Motor neuron (in vitro differentiated cells): ENCODE measurements around the gene GNB5. TPM values are rescaled to one million over a fixed set of nuclear protein-coding genes. Genes with fewer than 3 reads are reported as not detected.

Experiments used
- ATAC-seq, 8 experiments: fragments of 200-7000 bp; cut with Tn5 transposase; replicated peaks in 6 of 8; 2 replicates each; pipeline ENCODE4 v1.8.0; 2021; ENCODE audit warnings: mild to moderate bottlenecking in 8 of 8, moderate library complexity in 8 of 8
- H3K27ac ChIP-seq, 2 donors: fragments of 250-450 bp; sonication (Bioruptor Pico); 2 replicates each; pipeline ENCODE4 v1.9.0; 2021; ENCODE audit warnings: antibody characterized with exemption in 2 of 2, mild to moderate bottlenecking in 2 of 2, moderate library complexity in 1 of 2
- H3K4me1 ChIP-seq, 2 donors: fragments of 250-450 bp; sonication (Bioruptor Pico); replicated peaks in 1 of 2; 2 replicates each; pipeline ENCODE4 v1.6.1; 2021; ENCODE audit warnings: antibody characterized with exemption in 2 of 2, mild to moderate bottlenecking in 2 of 2, moderate library complexity in 1 of 2
- H3K4me3 ChIP-seq, 5 donors: fragments of 250-450 bp; sonication (Bioruptor Pico); 2 replicates each; pipeline ENCODE4 v1.9.0; 2021; ENCODE audit warnings: antibody characterized with exemption in 5 of 5, mild to moderate bottlenecking in 5 of 5, moderate library complexity in 4 of 5
- WGBS, 10 experiments: fragments of 450-650 bp; shearing (Covaris generic); methylation state at CpG; one replicate each; pipeline ENCODE4 v1.0.0; 2022; 5-methylcytosine and 5-hydroxymethylcytosine counted together
- in situ Hi-C, 9 experiments: fragments of 400-800 bp; cut with MboI; loops; one replicate each; pipeline ENCODE4 v1.15.0; 2021; ENCODE audit warnings: low sequenced_read_pairs in 9 of 9, low pct_unique_long_range_greater_than_20kb in 2 of 9; ENCODE audit not compliant: unreplicated experiment in 9 of 9
- total RNA-seq, 8 experiments: library from RNA; unstranded; fragments of 300-600 nt; gene quantifications; 2 replicates each; pipeline versions ENCODE4 v1.2.3 to v1.2.4, GENCODE V29; 2022

The GNB5 gene
- total RNA-seq, 8 experiments from 2014 or later, result 9.1 to 52.6 (median 27.5) TPM

DNA sequence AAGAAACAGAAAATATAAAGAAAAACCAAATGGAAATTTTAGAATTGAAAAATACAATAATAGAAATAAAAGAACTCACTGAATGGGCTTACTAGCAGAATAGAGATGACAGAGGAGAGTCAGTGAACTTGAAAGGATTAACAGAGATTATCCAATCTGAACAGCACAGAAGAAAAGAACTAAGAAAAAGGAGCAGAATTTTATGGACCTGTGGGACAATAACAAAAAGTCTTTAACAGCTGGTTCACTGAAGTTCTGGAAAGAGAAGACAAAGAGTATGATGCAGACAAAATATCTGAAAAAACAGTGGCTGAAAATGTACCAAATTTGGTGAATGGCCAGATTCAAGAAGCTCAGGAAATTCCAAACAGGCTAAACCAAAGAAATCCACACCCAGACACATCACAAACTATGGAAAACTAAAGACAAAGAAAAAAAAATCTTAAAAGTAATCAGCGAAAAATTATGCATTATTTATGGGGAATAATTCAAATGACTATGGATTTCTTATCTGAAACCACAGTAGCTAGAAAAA is 9.7 kb upstream of the GNB5 start:
- H3K27ac ChIP-seq, result no peak overlapping the region
- ATAC-seq, result no peak
- WGBS, 10 experiments, result 10 to 100% (median 60%) methylated on average over 1 of the region's 1 CpG
- H3K4me3 ChIP-seq, result no peak overlapping the region
- in situ Hi-C loops, result no loop called here
- no peaks in the 10 kb centered on the region for H3K4me1 ChIP-seq

DNA sequence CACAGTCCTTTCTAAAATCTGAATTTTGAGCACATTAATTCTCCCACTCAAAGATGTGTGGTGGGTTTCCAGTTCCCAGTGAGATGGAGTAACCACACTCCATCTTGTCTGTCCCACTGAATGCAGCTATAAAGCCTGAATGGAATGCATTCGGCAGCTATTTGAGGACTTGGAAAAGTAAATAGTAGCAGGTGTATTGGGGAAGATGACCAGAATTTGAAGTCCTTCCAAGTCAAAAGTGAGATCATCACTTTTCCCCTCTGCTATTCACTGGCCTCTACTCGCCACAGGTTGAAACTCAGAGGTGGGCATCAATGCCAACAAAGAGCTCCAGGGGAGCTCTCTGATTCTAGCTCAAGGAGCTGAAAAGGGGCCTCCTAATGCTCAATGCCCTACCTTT is 8.1 kb upstream of the GNB5 start:
- Histone ChIP-seq H3K4me3 (no peak overlapping the region), H3K27ac (no peak overlapping the region), H3K4me1 (no peaks in the 10 kb centered on the region)
- no peak for ATAC-seq
- WGBS, 10 experiments, result 50 to 100% (median 89%) methylated on average over 1 of the region's 2 CpGs; no CpG with 5 or more reads in 6 of the 10 experiments
- in situ Hi-C loops, result no loop called here

DNA sequence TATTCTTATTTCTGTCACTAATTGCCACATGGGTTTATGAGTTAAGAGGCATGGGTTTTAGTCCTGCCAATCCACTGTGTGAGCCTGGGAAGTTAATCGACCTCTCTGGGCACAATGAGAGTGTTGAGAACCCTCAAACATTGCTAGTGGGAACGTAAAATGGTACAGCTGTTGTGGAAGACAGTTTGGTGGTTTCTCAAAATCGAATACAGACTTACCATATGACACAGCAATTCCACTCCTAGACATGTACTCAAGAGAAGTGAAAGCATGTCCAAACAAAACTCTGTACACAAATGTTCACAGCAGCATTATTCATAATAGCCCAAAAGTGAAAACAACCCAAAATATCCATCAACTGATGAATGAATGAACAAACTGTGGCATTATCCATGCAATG is 5.7 kb upstream of the GNB5 start:
- Histone ChIP-seq H3K27ac (no peak overlapping the region), H3K4me3 (no peak overlapping the region), H3K4me1 (no peaks in the 10 kb centered on the region)
- ATAC-seq, result no peak
- in situ Hi-C loops, result no loop called here
- WGBS, 10 experiments, result 13 to 86% (median 63%) methylated on average over 1 to 3 of the region's 3 CpGs; no CpG with 5 or more reads in 2 of the 10 experiments

DNA sequence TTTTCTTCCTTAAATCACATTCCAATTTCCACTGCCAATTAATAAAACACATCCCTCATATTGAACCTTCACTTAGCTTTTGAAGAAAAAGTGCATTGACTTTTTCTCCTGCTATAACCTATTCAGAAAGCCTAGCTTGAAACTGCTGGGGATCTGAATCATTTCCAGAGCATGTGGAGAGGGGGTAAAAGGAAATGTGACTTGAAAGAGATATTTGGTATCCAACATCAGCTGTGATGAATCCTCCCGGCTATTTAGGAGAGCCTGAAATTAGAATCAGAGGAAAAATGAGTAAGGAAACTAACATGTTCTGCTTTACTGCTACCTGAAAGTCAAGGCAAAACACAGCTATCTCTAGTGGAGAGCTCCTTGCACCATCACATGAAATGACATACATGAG is 2.6 kb upstream of the GNB5 start:
- no peak overlapping the region for H3K4me3 ChIP-seq
- ATAC-seq, result no peak
- H3K27ac ChIP-seq, result no peak overlapping the region
- WGBS, 10 experiments, result 0 to 100% (median 18%) methylated on average over 1 of the region's 1 CpG; no CpG with 5 or more reads in 4 of the 10 experiments
- H3K4me1 ChIP-seq, result no peaks in the 10 kb centered on the region
- in situ Hi-C loops, result no loop called here

DNA sequence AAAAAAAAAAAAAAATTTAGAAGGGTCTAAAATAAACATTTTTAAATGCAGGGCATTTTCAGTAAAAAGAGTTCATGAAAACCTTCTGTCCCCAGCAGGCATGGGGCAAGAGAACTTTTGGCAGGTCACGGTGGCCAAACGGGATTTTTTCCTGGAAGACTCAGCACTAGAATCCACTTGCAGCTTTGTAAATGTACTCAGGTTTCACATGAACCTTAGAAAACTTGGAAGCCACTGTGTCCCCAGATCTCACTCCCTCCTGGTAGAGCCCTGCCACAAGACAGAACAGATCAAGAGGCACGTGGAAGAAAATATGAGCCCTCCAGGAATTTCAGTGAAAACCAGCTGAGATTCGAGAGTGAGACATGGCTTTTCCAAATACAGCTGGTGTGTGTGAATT is 2.1 kb upstream of the GNB5 start:
- no peaks in the 10 kb centered on the region for H3K4me1 ChIP-seq
- in situ Hi-C loops, result no loop called here
- no peak overlapping the region for H3K27ac ChIP-seq
- no peak for ATAC-seq
- 40 to 100% (median 88%) methylated on average over 1 to 4 of the region's 4 CpGs; no CpG with 5 or more reads in 4 of the 10 experiments for WGBS, 10 experiments
- no peak overlapping the region for H3K4me3 ChIP-seq

DNA sequence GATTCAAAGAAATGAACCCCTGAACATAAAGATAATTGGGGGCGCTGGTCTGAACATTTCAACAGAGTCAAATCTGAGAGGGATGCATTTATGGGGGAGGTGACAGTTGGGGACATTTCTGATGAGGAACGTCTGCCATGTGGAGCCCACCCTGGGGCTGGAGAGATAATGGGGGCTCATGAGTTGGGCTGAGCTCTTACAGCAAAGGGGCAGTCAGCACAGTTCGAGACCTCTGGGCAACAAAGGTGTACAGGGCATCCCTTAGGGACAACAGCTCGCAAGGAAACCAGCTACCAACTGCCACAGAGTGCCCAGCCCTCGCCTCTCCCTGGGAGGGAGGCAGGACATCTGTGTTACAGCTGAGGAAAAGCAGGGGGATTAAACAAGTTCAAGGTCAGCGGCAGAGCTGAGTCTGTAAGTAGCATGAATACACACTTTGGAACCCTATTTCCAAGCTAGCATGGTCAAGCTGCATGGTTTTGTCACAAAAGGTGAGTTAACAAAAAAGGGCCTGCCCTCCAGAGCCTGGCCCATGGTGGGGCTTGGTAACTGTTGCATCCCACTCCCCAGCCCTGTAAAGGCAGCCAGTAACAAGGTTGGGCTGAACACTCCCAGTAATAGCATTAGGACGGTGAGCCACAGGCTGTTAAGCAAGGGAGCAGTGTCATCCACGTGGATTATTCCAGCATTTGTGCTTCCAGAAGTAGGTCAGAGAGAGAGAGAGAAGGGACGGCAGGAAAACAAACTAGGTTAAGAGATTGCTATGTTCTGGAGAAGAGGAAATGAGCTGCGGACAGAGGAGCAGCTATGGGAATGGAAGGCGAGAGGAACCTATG is 4.3 kb downstream of the GNB5 start:
- in situ Hi-C loops, result no loop called here
- ATAC-seq, result peak in 1 of 8 experiments; percentile 31
- H3K4me3 ChIP-seq, result no peak overlapping the region
- WGBS, 10 experiments, result 32 to 100% (median 75%) methylated on average over 1 to 10 of the region's 11 CpGs
- H3K27ac ChIP-seq, result no peak overlapping the region
- H3K4me1 ChIP-seq, result no peaks in the 10 kb centered on the region

DNA sequence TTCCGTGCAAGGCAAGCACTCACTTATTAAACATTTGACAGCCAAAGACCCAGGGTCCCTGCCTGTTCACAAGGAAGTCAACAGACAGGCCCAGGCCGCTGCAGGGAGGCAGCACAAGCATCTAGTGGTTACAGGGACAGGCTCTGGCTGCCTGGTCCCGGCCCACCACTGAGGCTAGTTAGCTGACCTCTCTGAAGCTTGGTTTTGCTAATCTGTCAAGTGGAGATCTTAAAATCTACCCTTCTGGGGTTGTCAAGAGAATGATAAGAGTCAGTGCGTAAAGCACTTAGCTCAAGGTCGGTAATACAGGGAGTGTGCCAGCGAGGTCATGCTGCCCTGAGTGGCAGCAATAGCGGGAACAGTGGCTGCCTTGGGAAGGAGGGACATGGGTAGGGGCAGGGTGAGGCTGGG is 6.0 kb downstream of the GNB5 start:
- ATAC-seq, result peak in 1 of 8 experiments; percentile 20
- no peak overlapping the region for H3K27ac ChIP-seq
- WGBS, 10 experiments, result 20 to 100% (median 86%) methylated on average over 1 to 5 of the region's 7 CpGs; no CpG with 5 or more reads in 4 of the 10 experiments
- no peak overlapping the region for H3K4me3 ChIP-seq
- in situ Hi-C loops, result no loop called here
- no peaks in the 10 kb centered on the region for H3K4me1 ChIP-seq

DNA sequence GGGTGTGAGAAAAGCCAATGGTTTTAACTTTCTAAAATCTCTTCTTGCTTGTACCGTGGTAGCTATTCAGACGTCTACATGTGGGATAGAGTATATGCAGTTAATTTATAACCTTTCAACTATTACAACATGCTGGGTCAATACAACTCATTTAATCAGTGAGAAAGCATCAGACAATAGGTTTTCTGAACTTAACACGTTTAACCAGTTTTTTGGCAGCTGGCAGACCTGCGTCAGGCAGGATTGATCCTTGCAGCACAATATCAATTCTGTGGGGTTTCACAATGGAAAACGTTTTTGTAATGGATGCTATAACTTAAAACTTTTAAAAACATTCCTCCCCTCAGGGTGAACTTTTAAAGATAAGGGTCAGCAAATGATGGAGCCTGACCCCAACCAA is 6.5 kb downstream of the GNB5 start:
- H3K4me1 ChIP-seq, result no peaks in the 10 kb centered on the region
- no peak overlapping the region for H3K27ac ChIP-seq
- H3K4me3 ChIP-seq, result no peak overlapping the region
- in situ Hi-C loops, result no loop called here
- WGBS, 10 experiments, result 33 to 100% (median 66%) methylated on average over 1 to 4 of the region's 5 CpGs; no CpG with 5 or more reads in 3 of the 10 experiments
- ATAC-seq, result no peak

DNA sequence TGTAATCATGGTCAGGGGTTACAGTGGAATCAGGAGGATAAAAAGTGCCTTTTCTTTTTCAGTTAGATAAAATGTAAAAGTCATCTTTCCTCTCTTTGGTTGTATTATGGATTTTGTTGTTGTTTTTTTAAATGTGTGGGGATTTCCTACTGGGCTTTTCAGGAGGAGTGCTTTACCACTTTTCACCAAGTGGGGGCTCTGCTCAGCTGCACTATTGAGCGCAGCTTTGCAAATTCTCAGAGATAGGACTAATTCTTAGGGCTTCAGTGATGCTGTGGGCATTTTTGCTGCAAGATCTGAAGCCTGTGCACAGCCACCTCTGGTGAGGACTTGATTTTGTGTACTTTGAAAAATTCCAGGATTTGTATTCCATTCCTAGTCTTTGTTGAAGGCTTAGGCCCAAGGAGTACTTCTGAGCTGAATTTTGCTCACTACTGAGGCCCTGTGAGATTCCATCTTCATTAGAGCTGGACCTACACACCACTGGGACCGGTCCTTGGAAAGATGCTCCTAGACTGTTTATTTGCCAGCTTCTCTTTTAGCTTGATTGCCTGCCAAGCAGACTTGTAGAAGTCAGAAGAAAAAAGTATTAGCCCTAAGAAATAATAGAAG is 7.5 kb downstream of the GNB5 start:
- in situ Hi-C loops, result no loop called here
- peak in 1 of 8 experiments; percentile 3 for ATAC-seq
- 0 to 100% (median 29%) methylated on average over 1 to 2 of the region's 2 CpGs; no CpG with 5 or more reads in 2 of the 10 experiments for WGBS, 10 experiments
- H3K4me3 ChIP-seq, result no peak overlapping the region
- H3K4me1 ChIP-seq, result no peaks in the 10 kb centered on the region
- no peak overlapping the region for H3K27ac ChIP-seq

DNA sequence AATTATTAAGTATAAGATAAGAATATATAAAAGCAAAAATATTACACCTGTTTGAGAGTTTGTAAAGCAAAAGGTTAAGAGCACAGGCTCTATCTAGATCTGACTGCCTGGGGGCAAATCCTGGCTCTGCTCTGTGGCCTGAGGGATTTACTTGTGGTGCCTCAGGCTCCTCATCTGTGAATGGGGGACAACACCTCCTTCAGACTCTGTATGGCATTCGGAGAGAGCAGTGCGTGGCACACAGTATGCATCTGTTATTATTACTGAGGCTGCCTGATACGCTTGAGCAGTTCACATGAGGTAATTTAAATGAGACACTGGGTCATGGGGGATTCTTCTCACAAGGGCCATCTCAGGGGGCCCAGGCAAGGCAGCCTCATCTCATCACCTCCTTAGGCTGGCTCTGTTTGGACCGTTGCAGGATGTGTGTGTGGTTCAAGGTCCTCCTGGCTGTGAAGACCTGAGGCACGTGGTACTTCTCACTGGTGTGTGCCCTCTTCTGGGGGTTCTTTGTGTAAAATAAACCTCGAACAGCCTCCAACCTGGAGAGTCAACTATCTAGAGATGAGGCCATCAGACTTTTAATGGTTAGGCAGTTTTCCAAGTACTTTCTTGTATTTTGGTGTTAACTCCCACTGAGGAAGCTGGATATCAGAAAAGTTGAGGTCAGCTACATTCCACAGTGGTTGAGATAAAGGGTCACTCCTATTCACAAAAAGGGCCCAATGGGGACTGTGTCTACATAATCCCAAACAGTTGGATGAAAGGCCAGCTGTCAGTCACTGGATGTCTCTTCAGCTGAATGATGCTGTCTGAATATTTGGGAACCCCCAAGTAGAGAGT is 9.0 kb downstream of the GNB5 start:
- Histone ChIP-seq H3K27ac (no peak overlapping the region), H3K4me3 (no peak overlapping the region), H3K4me1 (peaks cover 0 to 4% of the 10 kb centered on the region in 2 donors)
- no peak for ATAC-seq
- in situ Hi-C loops, result no loop called here
- 64 to 100% (median 83%) methylated on average over 1 to 5 of the region's 6 CpGs; no CpG with 5 or more reads in 3 of the 10 experiments for WGBS, 10 experiments

DNA sequence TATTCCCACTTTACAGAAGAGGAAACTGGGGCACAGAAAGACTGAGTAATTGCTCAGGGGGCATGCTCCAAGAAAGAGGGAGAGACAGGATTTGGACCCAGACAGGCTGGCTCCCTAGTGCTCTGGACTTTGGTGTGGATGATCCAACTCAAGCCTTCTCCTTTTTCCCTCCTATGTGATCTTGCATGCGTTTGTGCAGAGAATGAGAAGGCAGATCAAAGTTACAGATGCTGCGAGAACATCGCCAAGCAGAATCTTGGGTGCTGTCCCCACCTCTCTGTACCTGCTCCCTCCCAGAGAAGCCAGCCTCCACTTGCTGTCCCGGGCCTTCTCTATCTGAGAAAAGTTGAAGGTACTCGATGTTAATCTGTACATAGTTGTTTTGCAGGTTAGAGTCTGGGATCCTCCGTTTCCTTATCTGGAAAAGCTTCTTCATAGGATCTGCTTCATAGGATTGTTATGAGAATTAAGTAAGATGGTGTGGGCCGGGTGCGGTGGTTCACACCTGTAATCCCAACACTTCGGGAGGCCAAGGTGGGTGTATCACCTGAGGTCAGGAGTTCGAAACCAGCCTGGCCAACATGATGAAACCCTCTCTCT is 10.2 kb downstream of the GNB5 start:
- ATAC-seq, result no peak
- H3K4me1 ChIP-seq, result peaks cover 0 to 4% of the 10 kb centered on the region in 2 donors
- H3K4me3 ChIP-seq, result peak overlapping the region in 4 of 5 donors; percentile 62 to 96 (median 76)
- no peak overlapping the region for H3K27ac ChIP-seq
- WGBS, 10 experiments, result 74 to 100% (median 96%) methylated on average over 1 to 7 of the region's 10 CpGs; no CpG with 5 or more reads in 4 of the 10 experiments
- in situ Hi-C loops, result no loop called here

DNA sequence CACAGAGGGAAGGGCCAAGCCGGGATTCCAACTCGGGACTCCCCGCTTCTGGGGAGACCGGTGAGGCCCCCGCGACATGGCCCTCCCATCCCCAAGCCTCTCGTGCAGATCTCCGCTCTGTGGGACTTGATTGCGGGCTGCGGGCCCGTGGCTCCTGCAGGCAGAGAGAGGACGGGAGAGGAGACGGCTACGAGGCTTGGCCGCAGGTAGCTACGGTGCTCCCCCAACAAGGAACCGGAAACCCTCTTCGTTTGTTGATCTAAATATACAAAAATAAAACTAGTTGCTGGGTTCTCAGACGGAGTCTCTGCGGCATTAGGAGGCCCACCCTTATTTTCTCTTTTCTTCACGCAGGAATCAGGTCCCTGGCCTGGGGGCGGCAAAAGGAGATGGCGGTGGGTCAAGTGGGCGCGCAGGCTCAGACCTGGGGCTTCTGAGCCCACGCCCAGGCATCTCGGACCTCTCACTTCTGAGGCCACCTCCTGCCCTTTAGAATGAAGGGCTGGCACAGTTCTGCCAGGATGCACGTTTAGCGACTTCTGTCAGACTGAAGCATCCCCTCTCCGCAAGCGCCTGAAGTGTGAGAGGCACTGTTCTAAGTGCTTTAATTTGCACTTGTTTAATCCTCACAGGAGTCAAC is 10.9 kb downstream of the GNB5 start:
- 0 to 49% (median 24%) methylated on average over 2 to 15 of the region's 31 CpGs; no CpG with 5 or more reads in 4 of the 10 experiments for WGBS, 10 experiments
- in situ Hi-C loops, result no loop called here
- ATAC-seq, result peak in 4 of 8 experiments; percentile 12 to 26 (median 22)
- H3K4me1 ChIP-seq, result peaks cover 0 to 4% of the 10 kb centered on the region in 2 donors
- H3K4me3 ChIP-seq, result peak overlapping the region; percentile 62 to 96 (median 71)
- H3K27ac ChIP-seq, result peak overlapping the region; percentile 82 to 88
